ENCODE data around the gene ZNHIT6.

DNA sequence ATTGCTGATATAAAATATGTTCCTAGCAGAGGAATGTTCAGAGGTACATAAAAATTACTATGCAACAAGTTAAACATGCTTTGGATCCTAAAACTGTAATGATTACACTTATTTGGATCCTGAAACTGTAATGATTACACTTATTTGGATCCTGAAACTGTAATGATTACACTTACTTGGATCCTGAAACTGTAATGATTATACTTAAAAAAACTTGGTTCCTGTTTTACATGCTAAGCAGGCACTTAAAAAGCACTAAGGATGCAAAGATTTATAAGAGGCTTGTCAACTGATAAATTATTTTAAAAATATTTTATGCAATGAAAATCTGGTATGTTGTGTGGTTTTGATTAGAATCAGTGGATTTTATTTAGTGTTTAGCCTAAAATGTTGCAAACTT is 47.7 kb downstream of the ZNHIT6 start:
- TF ChIP-seq, protein P1, sequence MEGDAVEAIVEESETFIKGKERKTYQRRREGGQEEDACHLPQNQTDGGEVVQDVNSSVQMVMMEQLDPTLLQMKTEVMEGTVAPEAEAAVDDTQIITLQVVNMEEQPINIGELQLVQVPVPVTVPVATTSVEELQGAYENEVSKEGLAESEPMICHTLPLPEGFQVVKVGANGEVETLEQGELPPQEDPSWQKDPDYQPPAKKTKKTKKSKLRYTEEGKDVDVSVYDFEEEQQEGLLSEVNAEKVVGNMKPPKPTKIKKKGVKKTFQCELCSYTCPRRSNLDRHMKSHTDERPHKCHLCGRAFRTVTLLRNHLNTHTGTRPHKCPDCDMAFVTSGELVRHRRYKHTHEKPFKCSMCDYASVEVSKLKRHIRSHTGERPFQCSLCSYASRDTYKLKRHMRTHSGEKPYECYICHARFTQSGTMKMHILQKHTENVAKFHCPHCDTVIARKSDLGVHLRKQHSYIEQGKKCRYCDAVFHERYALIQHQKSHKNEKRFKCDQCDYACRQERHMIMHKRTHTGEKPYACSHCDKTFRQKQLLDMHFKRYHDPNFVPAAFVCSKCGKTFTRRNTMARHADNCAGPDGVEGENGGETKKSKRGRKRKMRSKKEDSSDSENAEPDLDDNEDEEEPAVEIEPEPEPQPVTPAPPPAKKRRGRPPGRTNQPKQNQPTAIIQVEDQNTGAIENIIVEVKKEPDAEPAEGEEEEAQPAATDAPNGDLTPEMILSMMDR (IDR thresholded peaks at IDR 0.05) = no peak
- TF ChIP-seq POLR2A (IDR thresholded peaks at IDR 0.05) (no peak), POLR2AphosphoS5 (IDR thresholded peaks at IDR 0.05) (no peak)

All from breast epithelium (tissue), 3 donors.